ENCODE data around the gene MLN. TPM values are rescaled to one million over a fixed set of nuclear protein-coding genes. Genes with fewer than 3 reads are reported as not detected.

The MLN gene
- total and polyA plus RNA-seq, 12 donors, result not detected

- H3K27me3 ChIP-seq, result no peaks in the 10 kb centered on the region
- H3K27ac ChIP-seq, result peak overlapping the region in 2 of 10 donors; percentile 3 to 99
- DNase-seq (no peak), ATAC-seq (no peak)
- no peak for TF ChIP-seq CTCF (IDR thresholded peaks at IDR 0.05)
- 92 to 96% methylated on average over 10 of the region's 10 CpGs for WGBS, 2 donors
- no peaks in the 10 kb centered on the region for H3K9me3 ChIP-seq
- peaks cover 0 to 81% (median 42%) of the 10 kb centered on the region in 9 donors for H3K36me3 ChIP-seq
- no peak overlapping the region for H3K4me3 ChIP-seq
- intact Hi-C loops (cut with DNase I), result no loop called here
- peaks cover 14 to 80% (median 62%) of the 10 kb centered on the region in 9 donors for H3K4me1 ChIP-seq
Observed at GRCh38 chr6:33783781-33784520, 19.9 kb downstream of the MLN start.

- Histone ChIP-seq H3K36me3 (peaks cover 0 to 94% (median 56%) of the 10 kb centered on the region in 9 donors), H3K27me3 (no peaks in the 10 kb centered on the region), H3K9me3 (no peaks in the 10 kb centered on the region), H3K4me1 (peaks cover 14 to 75% (median 57%) of the 10 kb centered on the region in 9 donors), H3K4me3 (no peak overlapping the region), H3K27ac (peak overlapping the region in 1 of 10 donors; percentile 4)
- WGBS, 2 donors, result 97 to 98% methylated on average over 5 of the region's 5 CpGs
- ATAC-seq (no peak), DNase-seq (no peak)
- no peak for TF ChIP-seq CTCF (IDR thresholded peaks at IDR 0.05)
- intact Hi-C loops (cut with DNase I), result no loop called here
Observed at GRCh38 chr6:33782561-33782960, 21.2 kb downstream of the MLN start.

- no peak overlapping the region for H3K4me3 ChIP-seq
- H3K36me3 ChIP-seq, result peaks cover 0 to 100% (median 68%) of the 10 kb centered on the region in 9 donors
- H3K9me3 ChIP-seq, result no peaks in the 10 kb centered on the region
- H3K4me1 ChIP-seq, result peaks cover 9 to 63% (median 45%) of the 10 kb centered on the region in 9 donors
- no peaks in the 10 kb centered on the region for H3K27me3 ChIP-seq
- peak overlapping the region in 8 of 10 donors; percentile 4 to 60 (median 10) for H3K27ac ChIP-seq
- 57 to 58% methylated on average over 16 of the region's 16 CpGs for WGBS, 2 donors
- intact Hi-C loops (cut with DNase I), result no loop called here
- peak in 1 of 2 donors; percentile 45 for DNase-seq
- ATAC-seq, result peak in 7 of 8 donors; percentile 40 to 76 (median 61)
- TF ChIP-seq CTCF (IDR thresholded peaks at IDR 0.05), result no peak
Observed at GRCh38 chr6:33781131-33781975, 22.4 kb downstream of the MLN start.

GRCh38 chr6:33779895-33780294 is 23.9 kb downstream of the MLN start:
- WGBS, 2 donors, result 73 to 81% methylated on average over 14 of the region's 14 CpGs
- Histone ChIP-seq H3K4me3 (no peak overlapping the region), H3K27me3 (no peaks in the 10 kb centered on the region), H3K36me3 (peaks cover 8 to 100% (median 76%) of the 10 kb centered on the region in 9 donors), H3K4me1 (peaks cover 7 to 48% (median 30%) of the 10 kb centered on the region in 9 donors), H3K27ac (peak overlapping the region in 1 of 10 donors; percentile 4), H3K9me3 (no peaks in the 10 kb centered on the region)
- intact Hi-C loops (cut with DNase I), result loop anchor here in 1 of 10 donors (1.0 kb wide), 1 partner anchor 57 kb away; no protein-coding TSS in a partner anchor
- TF ChIP-seq CTCF (IDR thresholded peaks at IDR 0.05), result no peak
- DNase-seq (no peak), ATAC-seq (no peak)
